Spleen (tissue), 11 donors: ENCODE data around the gene CXorf49. TPM values are rescaled to one million over a fixed set of nuclear protein-coding genes. Genes with fewer than 3 reads are reported as not detected.
"Not testable (repeated sequence)": the region's sequence is repeated elsewhere in the genome, so short reads cannot be mapped to it uniquely, and the experiment has no call there.

Experiments
- DNase-seq: peaks from one replicate; pipeline ENCODE4 v3.0.0-alpha.2; 2020
- H3K27ac ChIP-seq, 8 donors: fragments of 200-600 bp; sonication (generic) in 7 of 8; 1 replicate in 4 of 8; 2 replicates in 4 of 8; pipeline versions ENCODE4 v1.5.0 to v1.8.0; 2016 to 2021; ENCODE audit warnings: inconsistent platforms in 4 of 8, mild to moderate bottlenecking in 4 of 8, moderate library complexity in 1 of 8
- H3K27me3 ChIP-seq, 7 donors: fragments of 200-600 bp; sonication (generic) in 6 of 7; replicated peaks in 1 of 7; 1 replicate in 4 of 7; 2 replicates in 3 of 7; pipeline versions ENCODE4 v1.5.0 to v1.8.0; 2016 to 2021; ENCODE audit warnings: inconsistent platforms in 3 of 7, mild to moderate bottlenecking in 1 of 7
- H3K36me3 ChIP-seq, 6 donors: fragments of 200-600 bp; sonication (generic) in 5 of 6; 1 replicate in 4 of 6; 2 replicates in 2 of 6; pipeline versions ENCODE4 v1.5.0 to v1.8.0; 2016 to 2021; ENCODE audit warnings: inconsistent platforms in 2 of 6
- H3K4me1 ChIP-seq, 6 donors: fragments of 200-600 bp; sonication (generic) in 5 of 6; 1 replicate in 3 of 6; 2 replicates in 3 of 6; pipeline versions ENCODE4 v1.5.0 to v1.8.0; 2016 to 2021; ENCODE audit warnings: inconsistent platforms in 3 of 6
- H3K4me3 ChIP-seq, 8 donors: fragments of 200-600 bp; sonication (generic) in 7 of 8; 1 replicate in 4 of 8; 2 replicates in 4 of 8; pipeline versions ENCODE4 v1.5.0 to v1.8.0; 2016 to 2021; ENCODE audit warnings: inconsistent platforms in 4 of 8, mild to moderate bottlenecking in 4 of 8, moderate library complexity in 2 of 8
- H3K9me3 ChIP-seq, 8 donors: fragments of 200-600 bp; sonication (generic) in 7 of 8; 1 replicate in 4 of 8; 2 replicates in 4 of 8; pipeline versions ENCODE4 v1.5.0 to v1.8.0; 2016 to 2021; ENCODE audit warnings: inconsistent platforms in 4 of 8
- CTCF ChIP-seq, 11 experiments: fragments of 200-600 bp in 7 of 11; fragments of 450-650 bp in 4 of 11; sonication (generic) in 4 of 11; IDR thresholded peaks in 8 of 11; conservative IDR thresholded peaks in 3 of 11; 1 replicate in 7 of 11; 2 replicates in 4 of 11; pipeline versions ENCODE4 v1.4.0 to v1.8.0; 2016 to 2021; ENCODE audit warnings: antibody characterized with exemption in 11 of 11, inconsistent platforms in 4 of 11, mild to moderate bottlenecking in 1 of 11
- POLR2A ChIP-seq, 3 donors: fragments of 450-650 bp; IDR thresholded peaks; one replicate each; pipeline ENCODE4 v1.5.1; 2017; ENCODE audit warnings: antibody characterized with exemption in 3 of 3, mild to moderate bottlenecking in 1 of 3
- POLR2AphosphoS5 ChIP-seq, 3 donors: sonication (generic); formaldehyde crosslinking; IDR thresholded peaks; one replicate each; pipeline ENCODE4 v1.5.1; 2017; ENCODE audit warnings: antibody characterized with exemption in 3 of 3
- WGBS, 5 donors: extraction: QIAGEN DNeasy Blood & Tissue Kit in 3 of 5; methylation state at CpG; one replicate each; pipeline versions ENCODE4 v1.1.5 to v1.1.7; 2013 to 2018; 5-methylcytosine and 5-hydroxymethylcytosine counted together
- intact Hi-C: fragments of 100-400 bp; cut with DNase I; formaldehyde crosslinking; loops from one replicate; pipeline ENCODE4 v1.15.0; 2023; ENCODE audit warnings: low total_unique reads
- polyA plus RNA-seq, 3 donors: library from polyadenylated mRNA; stranded (reverse); fragments of 200-250 nt; gene quantifications; one replicate each; pipeline ENCODE4 v1.2.1, GENCODE V29; 2013
- total RNA-seq, 7 donors: library from RNA; depleted of rRNA in 3 of 7; stranded (reverse); fragments of >200 nt in 3 of 7; fragmentation: NEBNext Ultra II Directional in 4 of 7; extraction: Animal tissue kit (Norgen Biotek cat#: 25700) in 4 of 7; gene quantifications; one replicate each; pipeline versions ENCODE4 v1.1.0 to v1.2.1, GENCODE V29; 2016 to 2021
- donor health status: healthy with polysubstance abuse.
- donor health status: DM: no; HTN: no; CAD: no; lungs with moderate emphysema.
- donor health status: DM: no; HTN: no; CAD: no.
- donor health status: Bipolar disorder and iron deficiency.
- donor health status: healthy.
- donor health status: DM: no; HTN: no; CAD: no.
- donor health status: DM: yes; HTN: yes; CAD: no.

The CXorf49 gene
- total and polyA plus RNA-seq, 10 donors = not detected

- H3K9me3 ChIP-seq, DNase-seq, H3K36me3 ChIP-seq, H3K27ac ChIP-seq, H3K4me3 ChIP-seq, intact Hi-C loops, H3K27me3 ChIP-seq, H3K4me1 ChIP-seq: not testable (repeated sequence)
- WGBS, 5 donors = no CpG with 5 or more reads among the region's 4 CpGs
Measured at GRCh38 chrX:71699023-71699344, 19.1 kb downstream of the CXorf49 start.

- H3K27me3 ChIP-seq, H3K9me3 ChIP-seq, H3K36me3 ChIP-seq, H3K4me1 ChIP-seq, DNase-seq, intact Hi-C loops, H3K4me3 ChIP-seq, H3K27ac ChIP-seq: not testable (repeated sequence)
- WGBS, 5 donors = no CpG with 5 or more reads among the region's 12 CpGs
Measured at GRCh38 chrX:71698299-71699022, 19.6 kb downstream of the CXorf49 start.

- no CpG with 5 or more reads among the region's 17 CpGs for WGBS, 5 donors
- H3K4me1 ChIP-seq, H3K36me3 ChIP-seq, H3K9me3 ChIP-seq, intact Hi-C loops, H3K27ac ChIP-seq, H3K4me3 ChIP-seq, H3K27me3 ChIP-seq, DNase-seq: not testable (repeated sequence)
Measured at GRCh38 chrX:71697466-71698298, 20.4 kb downstream of the CXorf49 start.

- H3K9me3 ChIP-seq, intact Hi-C loops, H3K4me3 ChIP-seq, H3K4me1 ChIP-seq, H3K36me3 ChIP-seq, DNase-seq, H3K27ac ChIP-seq, H3K27me3 ChIP-seq: not testable (repeated sequence)
- WGBS, 5 donors = no CpG with 5 or more reads among the region's 24 CpGs
Measured at GRCh38 chrX:71696641-71697465, 21.2 kb downstream of the CXorf49 start.

GRCh38 chrX:71679575-71680207 is 38.4 kb downstream of the CXorf49 start:
- Histone ChIP-seq H3K4me3 (no peak overlapping the region), H3K36me3 (no peaks in the 10 kb centered on the region), H3K9me3 (no peaks in the 10 kb centered on the region), H3K27ac (no peak overlapping the region), H3K27me3 (no peaks in the 10 kb centered on the region), H3K4me1 (no peaks in the 10 kb centered on the region)
- TF ChIP-seq CTCF (IDR thresholded peaks at IDR 0.05 in 8 of 11, conservative IDR thresholded peaks at IDR 0.05 in 3 of 11) = no peak
- no peak for TF ChIP-seq POLR2A (IDR thresholded peaks at IDR 0.05)
- no peak for TF ChIP-seq POLR2AphosphoS5 (IDR thresholded peaks at IDR 0.05)
- 82 to 98% (median 91%) methylated on average over 3 to 4 of the region's 4 CpGs for WGBS, 5 donors
- intact Hi-C loops = no loop called here
- DNase-seq = peak; percentile 51

- 73 to 94% (median 87%) methylated on average over 3 to 6 of the region's 6 CpGs for WGBS, 5 donors
- H3K4me1 ChIP-seq, intact Hi-C loops, H3K9me3 ChIP-seq, H3K27ac ChIP-seq, DNase-seq, H3K36me3 ChIP-seq, H3K27me3 ChIP-seq, H3K4me3 ChIP-seq: not testable (repeated sequence)
Measured at GRCh38 chrX:71677195-71677594, 40.9 kb downstream of the CXorf49 start.

- H3K36me3 ChIP-seq, H3K4me3 ChIP-seq, intact Hi-C loops, H3K9me3 ChIP-seq, H3K4me1 ChIP-seq, H3K27ac ChIP-seq, H3K27me3 ChIP-seq: not testable (repeated sequence)
- WGBS, 5 donors = 87 to 93% (median 91%) methylated on average over 18 to 43 of the region's 43 CpGs; no CpG with 5 or more reads in 1 of the 5 donors
- peak; percentile 54 for DNase-seq
Measured at GRCh38 chrX:71676068-71676795, 41.9 kb downstream of the CXorf49 start.

GRCh38 chrX:71675636-71676035 is 42.4 kb downstream of the CXorf49 start:
- intact Hi-C loops, DNase-seq, H3K36me3 ChIP-seq, H3K9me3 ChIP-seq, H3K27ac ChIP-seq, H3K4me1 ChIP-seq, H3K27me3 ChIP-seq, H3K4me3 ChIP-seq: not testable (repeated sequence)
- 83 to 99% (median 97%) methylated on average over 8 to 23 of the region's 23 CpGs for WGBS, 5 donors
